ENCODE measurements around the gene TAF8. TPM values are rescaled to one million over a fixed set of nuclear protein-coding genes. Genes with fewer than 3 reads are reported as not detected.
"Not testable (repeated sequence)": the region's sequence is repeated elsewhere in the genome, so short reads cannot be mapped to it uniquely, and the experiment has no call there.

TAF8 gene
- polyA plus RNA-seq, 3 donors, result 13.1 to 24.7 (median 16.6) TPM

GRCh38 chr6:42007286-42008137, 42.8 kb upstream of the TAF8 start:
- TF ChIP-seq, protein P1, sequence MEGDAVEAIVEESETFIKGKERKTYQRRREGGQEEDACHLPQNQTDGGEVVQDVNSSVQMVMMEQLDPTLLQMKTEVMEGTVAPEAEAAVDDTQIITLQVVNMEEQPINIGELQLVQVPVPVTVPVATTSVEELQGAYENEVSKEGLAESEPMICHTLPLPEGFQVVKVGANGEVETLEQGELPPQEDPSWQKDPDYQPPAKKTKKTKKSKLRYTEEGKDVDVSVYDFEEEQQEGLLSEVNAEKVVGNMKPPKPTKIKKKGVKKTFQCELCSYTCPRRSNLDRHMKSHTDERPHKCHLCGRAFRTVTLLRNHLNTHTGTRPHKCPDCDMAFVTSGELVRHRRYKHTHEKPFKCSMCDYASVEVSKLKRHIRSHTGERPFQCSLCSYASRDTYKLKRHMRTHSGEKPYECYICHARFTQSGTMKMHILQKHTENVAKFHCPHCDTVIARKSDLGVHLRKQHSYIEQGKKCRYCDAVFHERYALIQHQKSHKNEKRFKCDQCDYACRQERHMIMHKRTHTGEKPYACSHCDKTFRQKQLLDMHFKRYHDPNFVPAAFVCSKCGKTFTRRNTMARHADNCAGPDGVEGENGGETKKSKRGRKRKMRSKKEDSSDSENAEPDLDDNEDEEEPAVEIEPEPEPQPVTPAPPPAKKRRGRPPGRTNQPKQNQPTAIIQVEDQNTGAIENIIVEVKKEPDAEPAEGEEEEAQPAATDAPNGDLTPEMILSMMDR (IDR thresholded peaks at IDR 0.05), result no peak
- intact Hi-C loops (cut with micrococcal nuclease), result no loop called here
- H3K79me2 ChIP-seq (ENCODE audit: insufficient read depth, low read length), result no peaks in the 10 kb centered on the region
- WGBS (ENCODE audit: insufficient coverage), result 29% methylated on average over 8 of the region's 15 CpGs
- H3K4me1 ChIP-seq (ENCODE audit: control insufficient read depth in 1 of 2, insufficient read depth in 2 of 2, low read length in 2 of 2), result peaks cover 27 to 31% of the 10 kb centered on the region in 2 donors
- Mint-ChIP-seq H3K27ac (peak overlapping the region in 4 of 7 donors; percentile 15 to 68 (median 39)), H3K9me3 (peaks cover 0 to 8% (median 0%) of the 10 kb centered on the region in 7 donors), H3K4me1 (peaks cover 45% of the 10 kb centered on the region), H3K36me3 (peaks cover 0 to 4% of the 10 kb centered on the region in 2 donors), H3K4me3 (no peak overlapping the region), H3K27me3 (ENCODE audit: low read depth in 3 of 3) (peaks cover 3 to 5% (median 4%) of the 10 kb centered on the region in 3 donors)
- H3K27ac ChIP-seq (ENCODE audit: low read depth in 1 of 2, low read length in 2 of 2), result no peak overlapping the region
- H3K4me3 ChIP-seq (replicated peaks in 1 of 3; ENCODE audit: low read depth in 2 of 3, low read length in 3 of 3), result no peak overlapping the region
- no peak overlapping the region for H2AFZ ChIP-seq (ENCODE audit: insufficient read depth, low read depth, low read length, poor library complexity, severe bottlenecking)
- H3K9me3 ChIP-seq (replicated peaks in 1 of 2; ENCODE audit: control insufficient read depth in 1 of 2, insufficient read depth in 1 of 2, low read length in 2 of 2), result no peaks in the 10 kb centered on the region
- no peak for DNase-seq
- H3K9ac ChIP-seq (ENCODE audit: insufficient read depth, low read length, poor library complexity, severe bottlenecking), result no peak overlapping the region
- H3K4me2 ChIP-seq (replicated peaks; ENCODE audit: extremely low read depth, low read length, poor library complexity, severe bottlenecking), result no peak overlapping the region
- no peaks in the 10 kb centered on the region for H3K36me3 ChIP-seq (replicated peaks in 1 of 2; ENCODE audit: control insufficient read depth in 1 of 2, insufficient read depth in 2 of 2, low read length in 2 of 2)
- H4K20me1 ChIP-seq (ENCODE audit: insufficient read depth, low read length), result peaks cover 16% of the 10 kb centered on the region
- no peaks in the 10 kb centered on the region for H3K27me3 ChIP-seq (ENCODE audit: control insufficient read depth in 2 of 2, insufficient read depth in 2 of 2, low read length in 2 of 2)

DNA sequence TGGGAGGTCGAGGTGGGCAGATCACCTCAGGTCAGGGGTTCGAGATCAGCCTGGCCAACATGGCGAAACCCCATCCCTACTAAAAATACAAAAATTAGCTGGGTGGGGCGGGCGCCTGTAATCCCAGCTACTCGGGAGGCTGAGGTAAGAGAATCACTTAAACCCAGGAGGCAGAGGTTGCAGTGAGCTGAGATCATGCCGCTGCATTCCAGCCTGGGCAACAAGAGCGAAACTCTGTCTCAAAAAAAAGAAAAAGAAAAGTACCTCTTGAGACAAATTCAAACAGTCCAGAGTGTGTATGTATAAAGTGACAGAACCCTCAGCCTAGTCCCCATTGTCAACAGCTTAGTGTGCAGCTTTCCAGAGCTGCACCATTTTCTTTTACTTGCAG, 42.2 kb upstream of the TAF8 start:
- H3K27me3 Mint-ChIP-seq (ENCODE audit: low read depth in 3 of 3); DNase-seq; H3K9me3 Mint-ChIP-seq; H3K36me3 ChIP-seq (replicated peaks in 1 of 2; ENCODE audit: control insufficient read depth in 1 of 2, insufficient read depth in 2 of 2, low read length in 2 of 2); H3K27me3 ChIP-seq (ENCODE audit: control insufficient read depth in 2 of 2, insufficient read depth in 2 of 2, low read length in 2 of 2); H3K4me3 Mint-ChIP-seq; H3K4me2 ChIP-seq (replicated peaks; ENCODE audit: extremely low read depth, low read length, poor library complexity, severe bottlenecking); H3K4me3 ChIP-seq (replicated peaks in 1 of 3; ENCODE audit: low read depth in 2 of 3, low read length in 3 of 3); H2AFZ ChIP-seq (ENCODE audit: insufficient read depth, low read depth, low read length, poor library complexity, severe bottlenecking); intact Hi-C loops (cut with micrococcal nuclease); H3K9me3 ChIP-seq (replicated peaks in 1 of 2; ENCODE audit: control insufficient read depth in 1 of 2, insufficient read depth in 1 of 2, low read length in 2 of 2); H3K9ac ChIP-seq (ENCODE audit: insufficient read depth, low read length, poor library complexity, severe bottlenecking); H3K36me3 Mint-ChIP-seq; H3K27ac ChIP-seq (ENCODE audit: low read depth in 1 of 2, low read length in 2 of 2); H3K79me2 ChIP-seq (ENCODE audit: insufficient read depth, low read length): not testable (repeated sequence)
- H3K27ac Mint-ChIP-seq, result peak overlapping the region in 1 of 7 donors; percentile 21
- peaks cover 46% of the 10 kb centered on the region for H3K4me1 Mint-ChIP-seq
- Histone ChIP-seq H3K4me1 (ENCODE audit: control insufficient read depth in 1 of 2, insufficient read depth in 2 of 2, low read length in 2 of 2) (peaks cover 27 to 31% of the 10 kb centered on the region in 2 donors), H4K20me1 (ENCODE audit: insufficient read depth, low read length) (peaks cover 21% of the 10 kb centered on the region)
- WGBS (ENCODE audit: insufficient coverage), result 50% methylated on average over 1 of the region's 8 CpGs

All from CD14-positive monocyte (primary cell).